Hepatic stellate cell (primary cell): ENCODE measurements around the gene TCF19.

Experiments used
- DNase-seq: peaks from one replicate; pipeline ENCODE4 v3.0.0; 2011; ENCODE audit warnings: low spot score

TCF19 gene

GRCh38 chr6:31210123-31210522 is 51.7 kb downstream of the TCF19 start:
- no peak for DNase-seq

GRCh38 chr6:31210741-31211532 is 52.5 kb downstream of the TCF19 start:
- DNase-seq: no peak
